HT1080 (cell line): ENCODE data around the gene PDE10A. TPM values are rescaled to one million over a fixed set of nuclear protein-coding genes. Genes with fewer than 3 reads are reported as not detected.
A peak's percentile ranks its signal among the peaks of the same experiment; 100 is the strongest.

ENCODE experiments used
- DNase-seq: peaks from one replicate; pipeline ENCODE4 v3.0.0-alpha.2; 2015; ENCODE audit warnings: low read depth
- total RNA-seq: library from RNA; depleted of rRNA; stranded (reverse); fragments of >200 nt; shearing (Covaris generic); gene quantifications from 2 replicates; pipeline ENCODE4 v1.2.3, GENCODE V29; 2014

PDE10A gene
- total RNA-seq, 1 experiment from 2014 or later = 4.4 TPM

DNA sequence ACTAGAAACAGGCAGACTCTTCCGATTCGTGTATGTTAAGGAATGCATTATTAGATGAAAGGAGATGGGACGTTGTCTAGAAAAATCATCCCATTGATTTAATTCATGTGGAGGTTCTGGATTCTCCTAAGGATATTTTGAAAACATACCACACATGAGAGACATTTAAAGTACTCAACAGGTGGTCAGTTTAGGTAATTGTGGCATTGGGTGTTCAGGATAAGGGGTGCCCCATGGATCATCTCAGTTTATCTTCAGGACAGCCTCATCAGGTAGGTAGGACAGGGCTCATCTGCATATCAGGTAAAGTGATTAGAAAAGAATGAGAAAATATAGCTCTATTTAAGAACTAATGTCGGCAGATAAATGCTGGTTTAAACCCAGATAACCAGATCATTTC is 15.9 kb upstream of the PDE10A start:
- no peak for DNase-seq

- no peak for DNase-seq
Observed at GRCh38 chr6:165678429-165678828, 15.4 kb upstream of the PDE10A start.

GRCh38 chr6:165677091-165677490 is 14.1 kb upstream of the PDE10A start:
- DNase-seq = no peak

DNA sequence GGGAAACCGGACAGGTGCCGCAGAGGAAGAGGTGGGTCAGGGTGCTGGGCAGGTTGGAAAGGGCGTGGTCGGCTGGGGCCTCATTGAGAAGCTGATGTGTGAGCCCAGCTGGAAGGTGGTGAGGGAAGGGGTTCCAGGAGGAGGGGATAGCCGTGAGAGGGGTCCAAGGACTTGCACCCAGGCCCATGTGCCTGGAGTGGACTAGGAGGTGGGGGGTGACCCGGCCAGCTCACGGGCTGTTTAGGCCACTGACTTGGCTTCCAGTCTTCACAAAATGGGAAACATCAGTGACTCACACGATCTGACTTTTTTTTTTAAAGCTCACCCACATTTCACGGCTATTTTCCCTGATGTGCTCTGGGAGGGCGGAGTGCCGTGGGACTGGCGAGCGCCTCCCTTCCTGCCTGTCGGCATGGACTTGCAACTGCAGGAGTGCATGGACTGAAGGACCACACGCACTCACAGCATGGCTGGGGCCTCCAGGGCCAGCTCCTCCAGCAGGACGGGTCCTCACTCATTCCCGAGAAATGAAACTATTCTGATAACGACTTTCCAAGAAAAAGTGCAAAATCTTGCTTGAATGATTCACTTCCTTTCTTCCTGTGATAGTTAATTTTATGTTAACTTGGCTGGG is 13.5 kb upstream of the PDE10A start:
- peak; percentile 80 for DNase-seq

- no peak for DNase-seq
Observed at GRCh38 chr6:165675120-165675519, 12.1 kb upstream of the PDE10A start.

- DNase-seq = no peak
Observed at GRCh38 chr6:165674155-165675029, 11.4 kb upstream of the PDE10A start.

DNA sequence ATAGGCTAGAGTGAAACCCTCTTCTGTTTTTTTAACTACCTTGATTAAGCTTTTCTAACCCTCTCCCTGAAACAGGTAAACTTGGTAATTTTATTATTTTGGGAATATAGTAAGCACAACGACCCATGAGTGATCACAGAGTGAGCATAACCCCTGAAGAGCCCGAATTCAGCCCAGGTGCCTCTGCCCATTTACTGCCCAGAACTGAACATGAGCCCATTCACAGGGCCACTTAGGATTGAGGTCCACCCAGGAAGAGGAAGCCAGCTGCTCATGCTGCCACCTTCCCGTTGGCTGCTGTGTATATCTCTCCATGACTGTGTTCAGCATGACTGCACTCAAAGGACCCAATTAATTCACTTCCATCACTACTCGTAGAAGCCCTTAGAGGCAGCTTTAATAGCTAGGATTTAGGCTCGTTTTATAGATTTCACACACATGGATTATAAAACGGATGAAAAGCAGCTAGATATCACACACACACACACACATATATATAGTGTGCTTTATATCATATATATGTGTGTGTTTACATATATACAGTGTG is 8.3 kb upstream of the PDE10A start:
- DNase-seq = no peak

GRCh38 chr6:165668951-165669350 is 5.9 kb upstream of the PDE10A start:
- DNase-seq = no peak

- DNase-seq = no peak
Observed at GRCh38 chr6:165665384-165665672, 2.3 kb upstream of the PDE10A start.

DNA sequence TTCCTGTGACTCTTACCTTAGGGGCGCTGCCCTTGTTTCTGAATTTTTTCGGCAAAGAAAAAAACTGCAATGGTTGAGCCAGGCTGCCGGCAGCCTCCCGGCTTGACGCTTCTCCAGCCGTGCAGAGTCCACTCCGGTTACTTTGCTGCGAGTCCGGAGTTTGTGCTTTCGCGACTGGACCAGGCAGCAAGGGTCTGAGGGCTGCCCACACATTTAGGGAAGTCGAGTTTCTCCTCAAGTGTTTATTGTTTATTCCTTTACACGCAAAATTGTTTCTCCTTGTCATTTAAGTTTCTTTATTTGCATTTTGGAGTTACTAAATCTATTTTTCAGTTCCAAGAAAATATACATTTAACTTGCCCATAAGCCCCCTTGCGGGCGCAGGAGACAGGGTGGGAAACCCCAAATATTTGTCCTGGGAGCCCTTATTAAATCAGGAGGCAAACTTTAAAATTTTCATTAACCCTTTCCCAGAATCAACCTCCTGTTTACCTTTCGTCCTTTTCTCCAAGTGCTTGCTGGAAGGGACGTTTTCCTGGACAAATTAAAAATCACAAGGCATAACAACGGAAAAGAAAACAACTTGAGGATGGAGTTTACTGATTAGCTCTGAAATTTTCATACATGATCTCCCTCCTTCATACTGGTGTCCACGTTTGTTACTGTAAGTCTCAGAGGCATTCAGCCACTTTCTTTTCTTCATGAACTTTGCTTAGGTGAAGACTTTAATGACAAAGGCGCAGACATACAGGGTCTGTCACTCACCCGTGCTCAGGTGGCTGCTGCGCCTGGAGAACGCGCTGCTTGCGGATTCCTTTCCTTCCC is 1.7 kb upstream of the PDE10A start:
- no peak for DNase-seq

- no peak for DNase-seq
Observed at GRCh38 chr6:165663736-165664558, 906 bp upstream of the PDE10A start.

DNA sequence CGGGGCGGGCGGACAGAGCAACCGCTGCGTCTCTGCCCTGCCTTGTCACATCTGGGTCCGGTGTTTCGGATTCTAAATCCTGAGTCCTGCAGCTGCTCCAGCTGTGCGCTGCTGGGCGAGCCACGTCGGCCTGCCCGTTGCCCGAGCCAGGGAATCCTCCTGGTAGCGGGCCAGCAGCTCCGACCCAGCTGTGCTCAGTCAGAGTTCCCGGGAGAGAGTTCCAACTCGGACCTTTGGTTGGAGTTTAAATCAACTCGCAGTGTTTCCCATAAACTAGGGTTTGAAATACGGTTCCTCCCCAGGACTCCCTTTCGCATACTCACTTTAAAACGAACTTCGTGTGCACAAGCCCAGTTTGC is 315 bp upstream of the PDE10A start:
- DNase-seq = peak; percentile 42

DNA sequence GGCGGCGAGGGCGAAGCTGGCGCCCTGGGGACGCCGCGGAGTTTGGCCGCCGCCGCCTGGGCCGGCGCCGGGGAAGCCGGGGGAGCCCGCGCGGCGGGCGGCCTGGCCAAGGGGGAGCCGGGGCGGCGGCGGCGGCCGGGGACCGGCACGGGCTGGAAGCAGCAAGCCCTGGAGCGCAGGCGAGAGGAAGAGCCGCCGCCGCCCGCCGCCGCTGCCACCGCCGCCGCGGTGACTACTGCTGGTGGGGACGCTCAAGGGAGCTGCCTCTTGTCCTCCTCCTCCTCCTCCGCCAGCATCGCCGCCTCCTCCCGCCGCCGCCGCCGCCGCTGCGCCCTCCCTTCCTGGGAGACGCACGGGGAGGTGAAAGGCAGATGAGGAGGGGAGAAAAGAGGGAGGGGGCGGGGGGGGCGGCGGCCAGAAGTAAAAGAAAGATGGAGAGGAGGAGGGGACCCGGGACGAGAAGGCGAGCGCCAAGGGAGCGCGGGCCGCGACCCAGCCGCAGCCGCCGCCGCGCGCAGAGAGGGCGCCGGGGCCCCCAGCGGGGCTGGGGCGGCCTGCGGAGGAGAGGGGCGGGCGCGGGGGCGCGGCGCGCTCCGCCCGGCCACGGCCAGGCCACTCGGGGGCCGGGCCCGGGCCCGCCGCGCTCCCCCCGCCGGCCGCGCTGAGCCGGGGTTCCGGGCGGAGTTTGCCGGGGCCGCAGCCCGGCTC is 846 bp downstream of the PDE10A start:
- peak; percentile 38 for DNase-seq

DNA sequence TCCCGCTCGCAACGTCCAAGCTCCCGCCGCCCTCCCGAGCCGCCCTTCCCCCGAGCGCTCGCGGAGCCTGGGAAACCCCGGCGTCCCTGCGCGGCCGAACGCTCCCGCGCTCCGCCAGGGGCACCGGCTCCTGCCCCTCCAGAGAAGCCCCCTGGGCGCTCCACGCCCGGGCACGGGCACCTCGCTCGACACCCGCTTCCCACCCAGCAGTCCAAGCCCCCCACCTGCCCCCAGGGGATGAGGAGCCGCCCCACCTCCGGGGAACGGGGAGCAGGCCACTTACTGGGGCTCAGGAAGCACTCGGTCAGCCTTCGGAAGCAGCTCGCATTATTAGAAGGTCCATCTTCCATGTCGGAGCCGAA is 1.4 kb downstream of the PDE10A start:
- no peak for DNase-seq

DNA sequence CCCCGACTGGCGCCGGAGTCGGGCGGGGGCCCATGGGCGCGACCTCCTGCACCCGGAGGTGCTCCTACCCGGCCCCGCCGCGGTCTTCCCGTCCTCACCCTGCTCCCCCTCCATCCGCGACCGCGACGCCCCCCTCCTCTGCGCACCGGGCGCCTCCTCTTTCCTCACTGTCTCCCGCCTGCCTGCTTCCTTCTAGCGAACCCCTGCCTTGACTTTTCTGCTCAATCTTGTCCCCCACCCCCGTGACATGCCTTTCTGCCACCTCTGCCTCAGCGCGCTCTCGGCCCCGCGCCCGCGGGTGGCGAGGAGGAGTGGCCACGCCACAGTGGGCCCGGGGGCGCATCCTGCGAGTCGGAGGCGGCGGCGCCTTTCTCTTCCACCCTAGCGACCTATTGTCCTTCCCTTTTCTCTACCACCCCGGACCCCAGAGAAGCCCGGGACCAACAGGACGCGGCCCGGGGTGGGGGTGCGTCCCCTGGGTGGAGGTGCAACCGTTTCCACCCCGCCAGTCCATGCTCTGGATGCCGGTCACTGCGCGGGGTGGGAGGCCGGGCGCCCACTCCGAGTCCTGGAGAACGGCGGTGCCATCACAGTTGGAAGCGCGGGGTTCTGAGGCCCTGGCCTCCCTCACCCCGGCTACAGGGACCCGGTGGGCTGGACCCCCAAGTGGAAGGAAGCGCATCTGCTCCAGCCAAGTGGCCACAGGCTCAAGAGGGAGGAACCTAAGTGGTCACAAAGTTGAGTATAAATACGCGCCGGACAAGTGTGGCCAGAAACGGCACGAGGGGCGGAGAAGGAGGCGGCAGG is 2.0 kb downstream of the PDE10A start:
- no peak for DNase-seq

DNA sequence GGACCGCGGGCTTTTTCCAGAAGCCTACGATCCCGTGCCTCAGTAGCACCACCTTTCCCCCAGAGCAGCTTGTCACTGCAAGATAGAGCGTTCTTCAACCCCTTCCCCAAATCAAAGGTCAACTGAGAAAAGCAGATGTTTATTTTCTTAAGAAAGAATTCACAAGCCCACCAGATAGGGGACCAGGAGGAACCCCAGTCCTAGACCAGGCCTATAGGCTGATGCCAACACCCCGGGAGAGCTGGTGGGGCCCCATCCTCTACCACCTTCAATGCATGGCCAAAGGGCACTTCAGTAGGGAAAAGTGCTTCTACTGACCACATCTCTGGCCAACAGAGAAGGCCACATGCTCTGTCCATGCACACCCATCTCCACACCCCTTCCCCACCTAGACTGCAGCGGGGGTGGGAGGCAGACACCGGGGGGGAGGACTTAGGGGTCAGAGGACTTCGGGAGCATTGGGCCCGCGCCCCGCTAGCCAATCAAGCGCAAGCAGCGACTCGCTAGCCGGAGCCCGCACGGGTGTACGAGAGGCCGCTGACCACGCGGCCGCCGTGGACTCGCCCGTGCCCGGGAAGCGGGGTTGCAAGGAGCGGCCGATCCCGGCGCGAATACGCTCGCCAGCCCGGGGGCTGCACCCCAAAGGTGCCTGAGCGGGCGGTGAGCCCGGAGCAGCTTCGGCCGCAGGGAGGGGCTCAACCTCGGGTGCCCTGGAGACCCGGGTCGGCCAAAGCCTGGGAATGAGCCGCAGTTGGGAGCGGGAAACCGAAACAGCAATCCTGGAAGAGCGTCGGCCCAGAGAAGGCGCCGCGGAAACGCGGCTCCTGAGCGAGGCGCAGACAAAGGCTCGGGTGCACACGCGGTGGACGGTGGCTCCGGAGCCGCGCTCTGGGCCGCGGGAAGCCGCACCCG is 2.8 kb downstream of the PDE10A start:
- DNase-seq = no peak

GRCh38 chr6:165658395-165659058 is 4.5 kb downstream of the PDE10A start:
- no peak for DNase-seq

DNA sequence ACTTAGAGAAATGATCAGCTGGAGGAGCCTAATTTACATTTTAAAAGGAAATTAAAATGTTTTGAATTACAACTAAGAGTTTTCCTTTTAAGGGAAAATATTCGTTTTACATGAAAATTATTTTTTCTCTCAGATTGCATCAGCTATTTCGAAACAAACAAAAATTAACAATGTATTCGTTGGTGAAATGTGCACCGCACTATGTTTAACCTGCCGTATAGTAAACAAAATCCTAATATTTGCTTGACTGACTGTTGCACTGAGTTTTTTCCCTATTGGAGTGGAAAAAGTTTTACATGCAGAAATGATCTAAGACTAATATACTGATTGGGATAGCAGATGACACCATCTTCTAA is 5.7 kb downstream of the PDE10A start:
- no peak for DNase-seq
